ENCODE data around the gene LACTB. TPM values are rescaled to one million over a fixed set of nuclear protein-coding genes. Genes with fewer than 3 reads are reported as not detected.
"Not testable (repeated sequence)": the region's sequence is repeated elsewhere in the genome, so short reads cannot be mapped to it uniquely, and the experiment has no call there.

Gene LACTB
- total and polyA plus RNA-seq, 2 donors, result 12.7 to 14.4 TPM

DNA sequence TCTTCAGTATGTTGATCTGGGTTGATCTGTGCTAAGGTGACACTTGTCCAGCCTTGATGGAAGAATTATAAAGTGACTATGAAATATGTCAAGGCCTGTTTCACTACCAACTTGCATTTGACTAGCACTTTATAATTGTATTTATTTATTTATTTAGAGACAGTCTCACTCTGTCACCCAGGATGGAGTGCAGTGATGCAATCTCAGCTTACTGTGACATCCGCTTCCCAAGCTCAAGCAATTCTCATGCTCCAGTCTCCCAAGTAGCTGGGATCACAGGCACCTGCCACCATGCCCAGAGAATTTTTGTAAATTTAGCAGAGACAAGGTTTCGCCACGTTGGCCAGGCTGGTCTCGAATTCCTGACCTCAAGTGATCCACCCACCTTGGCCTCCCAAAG, 25.5 kb upstream of the LACTB start:
- 95% methylated on average over 4 of the region's 4 CpGs for WGBS
- Histone ChIP-seq H3K36me3 (ENCODE audit: insufficient read depth) (no peaks in the 10 kb centered on the region), H3K27ac (ENCODE audit: low read depth) (no peak overlapping the region), H3K4me3 (ENCODE audit: low read depth, low read length) (no peak overlapping the region), H3K4me1 (ENCODE audit: insufficient read depth) (no peaks in the 10 kb centered on the region)
- DNase-seq (ENCODE audit: extremely low spot score), result no peak

DNA sequence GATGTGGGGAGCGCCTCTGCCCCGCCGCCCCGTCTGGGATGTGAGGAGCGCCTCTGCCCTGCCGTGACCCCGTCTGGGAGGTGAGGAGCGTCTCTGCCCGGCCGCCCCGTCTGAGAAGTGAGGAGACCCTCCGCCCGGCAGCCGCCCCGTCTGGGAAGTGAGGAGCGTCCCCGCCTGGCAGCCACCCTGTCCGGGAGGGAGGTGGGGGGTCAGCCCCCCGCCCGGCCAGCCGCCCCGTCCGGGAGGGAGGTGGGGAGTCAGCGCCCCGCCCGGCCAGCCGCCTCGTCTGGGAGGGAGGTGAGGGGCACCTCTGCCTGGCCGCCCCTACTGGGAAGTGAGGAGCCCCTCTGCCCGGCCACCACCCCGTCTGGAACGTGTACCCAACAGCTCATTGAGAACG, 22.8 kb upstream of the LACTB start:
- WGBS, result 94% methylated on average over 25 of the region's 33 CpGs

DNA sequence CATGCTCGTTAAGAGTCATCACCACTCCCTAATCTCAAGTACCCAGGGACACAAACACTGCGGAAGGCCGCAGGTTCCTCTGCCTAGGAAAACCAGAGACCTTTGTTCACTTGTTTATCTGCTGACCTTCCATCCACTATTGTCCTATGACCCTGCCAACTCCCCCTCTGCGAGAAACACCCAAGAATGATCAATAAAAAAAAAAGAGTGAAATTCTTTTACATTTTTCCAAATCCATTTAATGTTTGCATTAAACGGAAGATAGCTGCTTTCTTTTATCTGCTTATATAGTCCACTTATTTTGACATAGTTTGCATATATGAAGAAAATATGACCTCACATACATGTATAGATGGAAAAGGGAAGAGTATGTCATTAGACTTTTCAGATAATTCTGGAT, 22.1 kb upstream of the LACTB start:
- not testable (repeated sequence) for DNase-seq (ENCODE audit: extremely low spot score); H3K4me3 ChIP-seq (ENCODE audit: low read depth, low read length); H3K27ac ChIP-seq (ENCODE audit: low read depth); H3K36me3 ChIP-seq (ENCODE audit: insufficient read depth); H3K4me1 ChIP-seq (ENCODE audit: insufficient read depth)
- 86% methylated on average over 5 of the region's 5 CpGs for WGBS

More for the DNA sequence above, 22.8 kb upstream of the LACTB start:
- not testable (repeated sequence) for DNase-seq (ENCODE audit: extremely low spot score); H3K27ac ChIP-seq (ENCODE audit: low read depth); H3K36me3 ChIP-seq (ENCODE audit: insufficient read depth); H3K4me1 ChIP-seq (ENCODE audit: insufficient read depth); H3K4me3 ChIP-seq (ENCODE audit: low read depth, low read length)

DNA sequence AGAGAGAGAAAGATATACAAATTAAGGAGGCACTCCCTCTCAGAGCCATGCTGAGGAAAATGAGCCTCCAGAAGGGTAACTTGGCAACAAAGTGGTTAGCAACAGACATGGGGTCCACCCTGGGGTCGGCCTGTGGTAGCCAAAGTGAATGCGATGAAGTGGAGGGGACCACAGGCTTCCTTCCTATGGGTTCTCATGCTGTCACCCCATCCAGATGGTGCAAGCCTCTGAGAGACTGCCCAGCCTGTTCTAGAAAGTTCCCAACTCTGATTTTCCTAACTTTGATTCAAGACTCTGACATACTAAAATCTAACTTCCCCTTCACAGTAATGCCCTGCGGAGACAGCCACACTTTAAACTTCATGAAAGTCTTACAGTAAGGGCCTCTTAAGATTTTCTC, 18.2 kb upstream of the LACTB start:
- DNase-seq (ENCODE audit: extremely low spot score), result no peak
- 84% methylated on average over 3 of the region's 3 CpGs for WGBS
- Histone ChIP-seq H3K36me3 (ENCODE audit: insufficient read depth) (no peaks in the 10 kb centered on the region), H3K4me3 (ENCODE audit: low read depth, low read length) (no peak overlapping the region), H3K27ac (ENCODE audit: low read depth) (no peak overlapping the region), H3K4me1 (ENCODE audit: insufficient read depth) (no peaks in the 10 kb centered on the region)

DNA sequence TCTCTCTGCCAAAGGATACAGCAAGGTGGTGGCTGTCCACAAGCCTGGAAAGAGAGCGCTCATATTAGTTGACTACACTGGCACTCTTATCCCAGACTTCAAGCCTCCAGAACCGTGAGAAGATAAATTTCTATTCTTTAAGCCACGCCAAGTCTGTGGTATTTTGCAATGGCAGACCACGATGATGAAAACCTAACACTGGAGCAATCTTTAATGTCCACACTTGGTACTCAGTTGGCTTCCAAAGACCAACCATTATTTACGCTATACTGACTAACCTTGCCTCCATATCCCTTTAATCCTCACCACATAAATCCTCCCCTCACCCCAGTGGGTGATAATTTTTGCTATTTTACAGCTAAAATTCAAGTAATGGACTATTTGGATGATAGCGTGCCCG, 16.9 kb upstream of the LACTB start:
- no peak for DNase-seq (ENCODE audit: extremely low spot score)
- H3K27ac ChIP-seq (ENCODE audit: low read depth), result no peak overlapping the region
- H3K36me3 ChIP-seq (ENCODE audit: insufficient read depth), result no peaks in the 10 kb centered on the region
- WGBS, result 65% methylated on average over 7 of the region's 7 CpGs
- H3K4me1 ChIP-seq (ENCODE audit: insufficient read depth), result no peaks in the 10 kb centered on the region
- no peak overlapping the region for H3K4me3 ChIP-seq (ENCODE audit: low read depth, low read length)

DNA sequence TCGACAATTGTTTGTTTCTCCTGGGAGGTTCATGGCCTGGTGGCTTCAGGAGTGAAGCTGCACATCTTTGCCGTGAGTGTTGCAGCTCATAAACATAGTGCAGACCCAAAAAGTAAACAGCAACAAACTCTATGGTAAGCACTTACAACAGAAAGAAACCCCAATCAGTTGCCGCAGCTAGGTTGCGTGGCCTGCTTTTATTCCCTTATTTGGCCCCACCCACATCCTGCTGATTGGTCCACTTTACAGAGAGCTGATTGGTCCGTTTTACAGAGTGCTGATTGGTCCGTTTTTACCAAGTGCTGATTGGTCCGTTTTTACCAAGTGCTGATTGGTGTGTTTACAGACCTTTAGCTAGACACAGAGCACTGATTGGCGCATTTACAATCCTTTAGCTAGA, 16.3 kb upstream of the LACTB start:
- H3K4me1 ChIP-seq (ENCODE audit: insufficient read depth); H3K4me3 ChIP-seq (ENCODE audit: low read depth, low read length); H3K36me3 ChIP-seq (ENCODE audit: insufficient read depth); H3K27ac ChIP-seq (ENCODE audit: low read depth); DNase-seq (ENCODE audit: extremely low spot score): not testable (repeated sequence)
- WGBS, result 79% methylated on average over 8 of the region's 8 CpGs

DNA sequence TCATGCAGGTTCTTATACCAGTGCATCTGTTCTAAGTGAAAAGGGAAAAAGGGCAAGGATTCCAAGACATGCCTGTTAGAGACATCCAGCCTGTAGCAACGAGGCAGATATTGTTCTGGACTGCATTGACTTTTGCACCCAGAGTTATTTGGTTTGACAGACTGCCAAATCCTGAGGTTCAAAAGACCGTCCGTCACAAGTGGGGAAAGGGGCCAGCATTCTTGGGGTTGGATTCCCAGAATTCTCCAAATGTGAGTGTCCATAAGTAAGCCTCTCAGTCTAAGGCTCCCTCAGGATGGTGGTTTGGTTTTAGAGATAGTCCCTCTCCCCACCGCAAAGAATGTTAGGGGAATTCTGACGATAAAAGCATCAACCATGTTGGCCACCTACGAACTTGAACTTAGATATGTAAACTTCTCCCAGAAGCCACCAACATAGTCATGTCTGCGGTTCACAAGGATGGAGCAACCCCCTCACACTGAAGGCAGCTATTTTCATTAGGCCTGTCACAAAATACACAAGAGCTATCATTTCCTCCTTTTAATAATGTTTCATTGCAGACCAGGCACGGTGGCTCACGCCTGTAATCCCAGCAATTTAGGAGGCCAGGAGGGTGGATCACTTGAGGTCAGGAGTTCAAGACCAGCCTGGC, 13.6 kb upstream of the LACTB start:
- 23% methylated on average over 9 of the region's 9 CpGs for WGBS
- Histone ChIP-seq H3K4me3 (ENCODE audit: low read depth, low read length) (no peak overlapping the region), H3K27ac (ENCODE audit: low read depth) (no peak overlapping the region), H3K36me3 (ENCODE audit: insufficient read depth) (no peaks in the 10 kb centered on the region), H3K4me1 (ENCODE audit: insufficient read depth) (no peaks in the 10 kb centered on the region)
- peak; percentile 32 for DNase-seq (ENCODE audit: extremely low spot score)

DNA sequence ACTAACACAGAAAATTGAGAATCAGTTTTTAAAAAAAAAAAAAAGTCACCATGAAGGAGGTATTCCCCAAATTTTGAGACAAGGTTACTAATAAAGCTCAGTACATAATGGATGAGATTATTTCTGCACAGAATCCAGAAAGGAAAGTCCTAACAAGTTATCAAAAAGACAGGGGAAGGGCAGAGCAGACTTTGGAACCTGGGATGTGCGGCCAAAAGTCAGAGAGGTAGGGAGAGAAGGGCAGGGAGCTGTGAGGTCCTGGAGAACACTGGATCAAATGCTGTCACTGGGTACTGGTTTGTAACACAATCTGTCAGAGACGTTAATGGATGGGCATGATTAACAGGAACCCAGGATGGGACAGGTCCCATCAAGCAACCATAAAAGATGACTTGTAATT, 12.2 kb upstream of the LACTB start:
- no peak for DNase-seq (ENCODE audit: extremely low spot score)

DNA sequence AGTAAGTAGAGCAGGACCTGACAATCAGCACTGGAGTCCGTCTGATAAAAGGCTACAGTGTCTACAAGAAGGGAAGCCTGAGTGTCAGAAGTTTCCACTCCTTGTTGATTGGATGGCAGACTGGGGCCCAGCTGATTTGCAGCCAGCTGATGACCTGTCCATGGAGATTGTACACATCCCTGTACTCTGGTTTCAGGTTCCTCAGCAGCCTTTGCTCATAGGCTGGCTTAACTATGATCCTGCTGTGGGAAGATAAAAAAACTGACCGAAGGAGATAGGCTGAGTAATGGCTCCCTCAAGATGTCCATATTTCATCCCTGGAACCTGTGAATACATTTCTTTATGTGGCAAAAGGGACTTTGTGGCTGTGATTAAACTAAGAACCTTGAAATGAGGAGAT, 11.7 kb upstream of the LACTB start:
- no peak for DNase-seq (ENCODE audit: extremely low spot score)
- no peaks in the 10 kb centered on the region for H3K36me3 ChIP-seq (ENCODE audit: insufficient read depth)
- no peaks in the 10 kb centered on the region for H3K4me1 ChIP-seq (ENCODE audit: insufficient read depth)
- no peak overlapping the region for H3K27ac ChIP-seq (ENCODE audit: low read depth)
- 89% methylated on average over 2 of the region's 2 CpGs for WGBS
- H3K4me3 ChIP-seq (ENCODE audit: low read depth, low read length), result no peak overlapping the region

More for the DNA sequence above, 12.2 kb upstream of the LACTB start:
- no peaks in the 10 kb centered on the region for H3K4me1 ChIP-seq (ENCODE audit: insufficient read depth)
- no peak overlapping the region for H3K4me3 ChIP-seq (ENCODE audit: low read depth, low read length)
- H3K27ac ChIP-seq (ENCODE audit: low read depth), result no peak overlapping the region
- 91% methylated on average over 2 of the region's 2 CpGs for WGBS
- H3K36me3 ChIP-seq (ENCODE audit: insufficient read depth), result no peaks in the 10 kb centered on the region

DNA sequence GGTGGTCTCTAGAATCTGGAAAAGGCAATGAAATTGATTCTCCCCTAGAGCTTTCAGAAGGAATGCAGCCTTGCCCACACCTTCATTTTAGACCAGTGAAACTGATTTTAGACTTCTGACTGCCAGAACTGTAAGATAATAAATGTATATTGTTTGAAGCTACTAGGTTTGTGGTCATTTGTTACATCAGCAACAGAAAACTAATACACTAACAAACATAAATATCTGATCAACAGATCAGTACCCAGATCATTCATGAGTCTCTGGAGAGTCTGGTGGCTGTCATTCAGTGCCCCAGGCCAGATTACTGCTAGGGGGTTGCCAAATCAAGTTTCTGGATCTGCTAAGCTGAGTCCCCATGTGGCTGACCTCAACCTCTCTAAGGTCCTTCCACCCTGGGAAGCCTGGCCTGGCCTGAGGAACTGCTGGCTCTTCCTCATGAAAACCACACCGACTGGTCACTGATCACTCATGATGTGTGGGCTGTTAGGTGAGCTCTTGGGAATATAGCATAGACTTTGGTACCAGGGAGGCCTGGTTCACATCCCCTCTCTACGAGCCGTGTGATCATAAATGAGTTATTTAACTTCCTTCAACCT, 11.1 kb upstream of the LACTB start:
- 89% methylated on average over 3 of the region's 3 CpGs for WGBS
- DNase-seq (ENCODE audit: extremely low spot score), result no peak
- no peaks in the 10 kb centered on the region for H3K4me1 ChIP-seq (ENCODE audit: insufficient read depth)
- no peaks in the 10 kb centered on the region for H3K36me3 ChIP-seq (ENCODE audit: insufficient read depth)
- H3K4me3 ChIP-seq (ENCODE audit: low read depth, low read length), result no peak overlapping the region
- H3K27ac ChIP-seq (ENCODE audit: low read depth), result no peak overlapping the region

DNA sequence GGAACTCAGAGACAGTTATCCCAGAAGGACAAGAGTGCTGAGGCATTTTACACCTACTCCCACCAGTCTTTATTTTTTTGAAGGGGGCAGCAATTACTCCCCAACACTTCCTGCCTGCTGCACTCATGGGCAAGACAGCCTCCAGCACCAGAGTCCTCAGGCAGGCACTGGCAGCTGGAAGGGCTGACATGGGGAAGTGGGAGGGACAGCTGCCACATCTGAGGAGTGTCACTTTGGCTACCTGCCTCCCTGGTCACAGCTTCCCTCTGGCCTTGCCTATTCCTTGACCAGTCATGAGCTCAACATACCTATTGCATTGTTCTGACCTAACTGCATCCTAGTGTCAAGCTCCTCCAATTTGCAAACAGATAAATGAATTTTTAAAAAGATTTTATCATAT, 10.2 kb upstream of the LACTB start:
- H3K27ac ChIP-seq (ENCODE audit: low read depth), result no peak overlapping the region
- no peak for DNase-seq (ENCODE audit: extremely low spot score)
- H3K4me3 ChIP-seq (ENCODE audit: low read depth, low read length), result no peak overlapping the region
- no peaks in the 10 kb centered on the region for H3K36me3 ChIP-seq (ENCODE audit: insufficient read depth)
- no peaks in the 10 kb centered on the region for H3K4me1 ChIP-seq (ENCODE audit: insufficient read depth)

DNA sequence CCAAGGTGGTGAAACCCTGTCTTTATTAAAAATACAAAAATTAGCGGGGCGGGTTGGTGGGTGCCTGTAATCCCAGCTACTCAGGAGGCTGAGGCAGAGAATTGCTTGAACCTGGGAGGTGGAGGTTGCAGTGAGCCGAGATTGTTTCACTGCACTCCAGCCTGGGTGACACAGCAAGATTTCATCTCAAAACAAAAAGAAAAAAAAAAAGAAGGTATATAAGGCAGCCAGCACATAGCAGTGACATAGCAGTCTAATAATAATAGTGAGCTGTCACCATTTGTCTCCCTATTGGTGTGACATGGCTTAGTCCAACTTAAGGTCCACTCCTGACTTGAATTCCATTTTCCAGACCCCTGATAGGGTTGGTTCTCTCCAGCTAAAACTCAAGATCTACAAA, 8.8 kb upstream of the LACTB start:
- DNase-seq (ENCODE audit: extremely low spot score), result no peak
- H3K36me3 ChIP-seq (ENCODE audit: insufficient read depth), result no peaks in the 10 kb centered on the region
- 96% methylated on average over 3 of the region's 3 CpGs for WGBS
- no peak overlapping the region for H3K27ac ChIP-seq (ENCODE audit: low read depth)
- no peaks in the 10 kb centered on the region for H3K4me1 ChIP-seq (ENCODE audit: insufficient read depth)
- no peak overlapping the region for H3K4me3 ChIP-seq (ENCODE audit: low read depth, low read length)

DNA sequence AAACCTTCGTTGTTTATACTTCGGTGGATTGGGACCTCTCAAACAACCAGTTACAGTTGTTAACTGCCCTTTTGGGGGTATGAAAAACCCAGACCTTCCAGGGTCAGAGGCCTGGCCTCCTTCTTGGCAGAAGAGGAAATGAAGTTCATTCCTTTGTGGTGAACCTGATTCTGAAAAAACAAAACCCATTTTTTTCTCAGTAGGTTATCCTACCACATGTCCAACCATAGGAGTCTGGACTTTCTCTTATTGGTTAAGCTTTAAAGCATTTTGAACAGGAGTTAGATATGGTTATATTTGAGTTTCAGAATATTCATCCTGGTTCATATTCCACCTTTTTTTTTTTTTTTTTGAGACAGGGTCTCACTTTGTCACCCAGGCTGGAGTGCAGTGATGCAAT, 7.2 kb upstream of the LACTB start:
- Histone ChIP-seq H3K36me3 (ENCODE audit: insufficient read depth) (no peaks in the 10 kb centered on the region), H3K4me3 (ENCODE audit: low read depth, low read length) (no peak overlapping the region), H3K4me1 (ENCODE audit: insufficient read depth) (no peaks in the 10 kb centered on the region), H3K27ac (ENCODE audit: low read depth) (no peak overlapping the region)
- no peak for DNase-seq (ENCODE audit: extremely low spot score)
- 61% methylated on average over 2 of the region's 2 CpGs for WGBS

DNA sequence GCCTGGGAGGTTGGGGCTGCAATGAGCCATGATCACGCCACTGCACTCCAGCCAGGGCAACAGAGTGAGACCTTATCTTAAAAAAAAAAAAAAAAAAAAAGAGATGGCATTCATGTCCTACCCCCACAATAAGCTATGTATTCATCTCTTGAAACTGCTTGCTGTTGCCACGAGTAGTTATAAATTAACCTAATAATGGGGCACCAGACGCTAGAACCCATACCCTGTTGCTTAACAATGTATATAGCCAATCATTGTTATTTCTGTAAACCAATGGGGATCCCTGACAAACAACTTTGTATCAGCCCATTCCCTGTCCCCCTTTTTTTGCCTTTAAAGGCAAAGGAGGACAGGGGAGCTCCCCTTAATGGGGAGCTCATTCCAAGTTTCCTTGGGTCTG, 2.8 kb upstream of the LACTB start:
- WGBS, result 89% methylated on average over 3 of the region's 3 CpGs

More for the DNA sequence above, 2.8 kb upstream of the LACTB start:
- no peaks in the 10 kb centered on the region for H3K4me1 ChIP-seq (ENCODE audit: insufficient read depth)
- H3K4me3 ChIP-seq (ENCODE audit: low read depth, low read length), result no peak overlapping the region
- no peak overlapping the region for H3K27ac ChIP-seq (ENCODE audit: low read depth)
- H3K36me3 ChIP-seq (ENCODE audit: insufficient read depth), result no peaks in the 10 kb centered on the region
- no peak for DNase-seq (ENCODE audit: extremely low spot score)
